Measurements from ENCODE around the gene LINC00237. TPM values are rescaled to one million over a fixed set of nuclear protein-coding genes. Genes with fewer than 3 reads are reported as not detected.

LINC00237 gene
- total RNA-seq, 2 experiments from 2014 or later: not detected

DNA sequence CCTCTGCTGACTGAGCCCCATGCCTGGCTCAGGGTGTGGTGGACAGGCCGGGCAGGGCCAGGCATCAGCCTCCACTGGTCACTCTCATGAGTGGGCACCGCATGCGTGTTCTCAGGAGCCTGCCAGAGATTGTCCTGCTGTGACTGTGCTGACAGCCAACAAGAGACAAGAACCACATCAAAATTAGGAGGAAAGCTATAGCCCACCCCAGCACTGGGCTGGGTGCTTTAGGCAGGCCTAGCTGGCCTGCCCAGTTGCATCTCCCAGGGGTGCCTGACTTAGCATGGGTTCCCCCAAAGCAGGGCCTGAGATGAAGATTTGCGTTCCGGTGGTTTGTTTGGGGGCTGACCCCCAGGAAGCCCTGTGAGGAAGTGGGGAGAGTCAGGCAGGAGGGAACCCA is 53.9 kb downstream of the LINC00237 start:
- Mint-ChIP-seq H3K36me3 (ENCODE audit: low read depth) (no peaks in the 10 kb centered on the region), H3K4me3 (no peak overlapping the region), H3K27ac (no peak overlapping the region), H3K9me3 (no peaks in the 10 kb centered on the region), H3K4me1 (ENCODE audit: low read depth) (no peaks in the 10 kb centered on the region), H3K27me3 (ENCODE audit: low read depth) (peaks cover 23% of the 10 kb centered on the region)
- no peak for DNase-seq
- CTCF ChIA-PET: no interaction called here
- intact Hi-C loops (cut with micrococcal nuclease): no loop called here

- no peaks in the 10 kb centered on the region for H3K4me1 Mint-ChIP-seq (ENCODE audit: low read depth)
- no peaks in the 10 kb centered on the region for H3K36me3 Mint-ChIP-seq (ENCODE audit: low read depth)
- CTCF ChIA-PET: no interaction called here
- no peak for DNase-seq
- no peak overlapping the region for H3K27ac Mint-ChIP-seq
- no peak overlapping the region for H3K4me3 Mint-ChIP-seq
- no peaks in the 10 kb centered on the region for H3K9me3 Mint-ChIP-seq
- H3K27me3 Mint-ChIP-seq (ENCODE audit: low read depth): peaks cover 23% of the 10 kb centered on the region
- intact Hi-C loops (cut with micrococcal nuclease): no loop called here
These were observed 55.4 kb downstream of the LINC00237 start for GRCh38 chr20:21050710-21051109.

DNA sequence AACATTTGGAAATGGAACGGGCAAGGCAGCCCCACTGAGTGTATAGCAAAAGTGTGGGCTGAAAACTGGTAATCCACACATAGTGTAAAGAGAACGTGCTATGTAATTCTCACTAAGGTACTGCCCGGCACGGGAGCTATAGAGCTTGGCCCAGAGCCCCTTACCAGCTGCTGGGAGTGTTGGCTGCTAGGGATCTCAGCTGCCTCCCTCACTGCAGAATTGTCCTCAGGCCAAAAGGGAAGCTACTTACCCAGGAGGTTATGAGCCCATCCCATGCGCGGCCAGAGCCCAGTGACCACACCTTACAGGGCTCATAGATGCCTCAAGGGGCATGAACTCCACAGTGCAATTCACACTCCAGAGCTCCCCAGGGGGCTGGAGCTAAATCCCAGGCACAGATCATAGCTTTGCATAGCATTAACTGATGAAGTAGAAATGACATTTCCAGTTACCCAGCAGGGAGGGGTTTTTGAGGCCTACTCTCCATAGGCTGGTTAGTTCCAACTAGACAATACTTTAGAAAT is 56.8 kb downstream of the LINC00237 start:
- DNase-seq: no peak
- no peak overlapping the region for H3K27ac Mint-ChIP-seq
- intact Hi-C loops (cut with micrococcal nuclease): loop anchor here (5.0 to 10.0 kb wide), 2 partner anchors 185 to 458 kb away; no protein-coding TSS in a partner anchor
- H3K27me3 Mint-ChIP-seq (ENCODE audit: low read depth): peaks cover 23% of the 10 kb centered on the region
- H3K9me3 Mint-ChIP-seq: no peaks in the 10 kb centered on the region
- H3K4me1 Mint-ChIP-seq (ENCODE audit: low read depth): no peaks in the 10 kb centered on the region
- H3K36me3 Mint-ChIP-seq (ENCODE audit: low read depth): no peaks in the 10 kb centered on the region
- H3K4me3 Mint-ChIP-seq: no peak overlapping the region
- CTCF ChIA-PET: interaction anchor here (0.5 to 3.0 kb wide), 8 partner anchors 12 to 488 kb away, joined by 3 to 19 read pairs (median 4); no protein-coding TSS in a partner anchor

GRCh38 chr20:21048841-21049273 is 57.3 kb downstream of the LINC00237 start:
- no peaks in the 10 kb centered on the region for H3K9me3 Mint-ChIP-seq
- H3K4me3 Mint-ChIP-seq: no peak overlapping the region
- H3K36me3 Mint-ChIP-seq (ENCODE audit: low read depth): no peaks in the 10 kb centered on the region
- no peaks in the 10 kb centered on the region for H3K4me1 Mint-ChIP-seq (ENCODE audit: low read depth)
- DNase-seq: peak; percentile 56
- no peak overlapping the region for H3K27ac Mint-ChIP-seq
- peaks cover 23% of the 10 kb centered on the region for H3K27me3 Mint-ChIP-seq (ENCODE audit: low read depth)
- intact Hi-C loops (cut with micrococcal nuclease): loop anchor here (5.0 to 10.0 kb wide), 2 partner anchors 184 to 458 kb away; no protein-coding TSS in a partner anchor
- CTCF ChIA-PET: interaction anchor here (0.5 to 3.0 kb wide), 20 partner anchors 9 to 489 kb away, joined by 3 to 19 read pairs (median 4); no protein-coding TSS in a partner anchor

DNA sequence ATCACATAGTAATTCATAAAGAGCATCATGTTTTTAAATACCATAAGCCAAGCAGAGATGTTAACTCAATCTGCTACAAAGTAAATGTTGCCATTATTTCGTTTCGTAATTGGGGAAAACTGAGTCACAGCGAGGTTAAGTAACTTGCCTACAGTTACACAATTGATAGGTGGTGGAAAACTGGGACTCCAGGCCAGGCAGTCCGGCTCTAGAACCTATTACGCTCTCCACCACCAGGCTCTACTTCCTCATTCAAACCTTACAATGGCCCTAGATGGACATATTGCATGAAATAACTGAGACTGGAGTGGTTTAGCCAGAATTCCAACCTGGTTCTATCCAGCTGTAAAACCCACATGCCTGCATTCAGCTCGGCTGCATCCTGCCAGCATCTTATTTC is 58.2 kb downstream of the LINC00237 start:
- peaks cover 14% of the 10 kb centered on the region for H3K27me3 Mint-ChIP-seq (ENCODE audit: low read depth)
- no peaks in the 10 kb centered on the region for H3K36me3 Mint-ChIP-seq (ENCODE audit: low read depth)
- H3K9me3 Mint-ChIP-seq: no peaks in the 10 kb centered on the region
- no peak for DNase-seq
- CTCF ChIA-PET: interaction anchor here (0.7 to 3.0 kb wide), 15 partner anchors 8 to 457 kb away, joined by 3 to 19 read pairs (median 4); no protein-coding TSS in a partner anchor
- intact Hi-C loops (cut with micrococcal nuclease): loop anchor here (5.0 to 10.0 kb wide), 2 partner anchors 183 to 459 kb away; no protein-coding TSS in a partner anchor
- no peaks in the 10 kb centered on the region for H3K4me1 Mint-ChIP-seq (ENCODE audit: low read depth)
- H3K27ac Mint-ChIP-seq: no peak overlapping the region
- H3K4me3 Mint-ChIP-seq: no peak overlapping the region

DNA sequence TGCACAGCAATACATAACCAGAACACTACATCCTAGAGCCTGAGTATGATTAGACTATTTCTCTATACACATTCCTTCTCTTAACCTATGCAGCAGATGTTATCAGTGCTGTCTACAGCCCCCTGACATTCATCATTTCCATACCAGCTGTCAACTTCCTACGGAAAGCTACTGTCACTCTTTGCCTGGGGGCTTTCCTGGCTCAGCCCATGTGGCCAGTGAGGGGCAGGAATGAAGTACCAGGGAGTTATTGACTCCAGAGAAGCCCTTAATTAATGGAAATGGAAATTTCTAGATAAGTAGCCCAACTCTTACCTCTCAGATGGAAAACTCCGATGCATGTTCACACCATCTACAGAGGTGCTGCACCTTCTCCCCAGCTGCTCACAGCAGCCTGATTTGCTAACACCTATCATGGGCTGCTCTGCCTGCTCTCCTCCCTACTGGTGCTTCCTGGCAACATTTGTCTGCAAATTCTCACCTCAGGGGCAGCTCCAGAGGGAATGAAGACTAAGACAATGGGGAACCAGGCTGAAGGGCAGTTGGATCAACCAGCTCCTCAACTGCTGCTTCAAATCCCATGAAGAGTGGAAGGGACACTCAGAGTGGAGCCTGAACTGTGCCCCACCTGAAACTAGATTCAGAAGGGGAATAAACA is 59.6 kb downstream of the LINC00237 start:
- Mint-ChIP-seq H3K4me1 (ENCODE audit: low read depth) (no peaks in the 10 kb centered on the region), H3K27ac (no peak overlapping the region), H3K4me3 (no peak overlapping the region), H3K27me3 (ENCODE audit: low read depth) (peaks cover 6% of the 10 kb centered on the region), H3K36me3 (ENCODE audit: low read depth) (no peaks in the 10 kb centered on the region), H3K9me3 (no peaks in the 10 kb centered on the region)
- intact Hi-C loops (cut with micrococcal nuclease): loop anchor here (5.0 to 10.0 kb wide), 2 partner anchors 182 to 461 kb away; no protein-coding TSS in a partner anchor
- DNase-seq: no peak
- CTCF ChIA-PET: interaction anchor here (0.6 to 3.0 kb wide), 5 partner anchors 10 to 461 kb away, joined by 3 to 19 read pairs (median 3); no protein-coding TSS in a partner anchor

Other genes with a start within 250 kb of the LINC00237 start
- gene KIZ, start 19.7 kb upstream of the LINC00237 start, total RNA-seq: 10 to 100 TPM; 11.3 to 13.0 TPM
- gene XRN2, start 197.0 kb upstream of the LINC00237 start, total RNA-seq: 10 to 100 TPM; 76.5 to 81.9 TPM

Measured in activated naive CD4-positive, alpha-beta T cell treated with anti-CD3 and anti-CD28 coated beads for 36 hours (primary cell).